Fibroblast of lung (primary cell): Measurements from ENCODE around the gene MAP4K4. TPM values are rescaled to one million over a fixed set of nuclear protein-coding genes. Genes with fewer than 3 reads are reported as not detected.

ENCODE experiments used
- DNase-seq, 2 donors: peaks; one replicate each; pipeline versions ENCODE4 v3.0.0 to v3.0.0-alpha.2; 2010; ENCODE audit warnings: low read depth in 2 of 2
- H2AFZ ChIP-seq: 2 replicates; pipeline ENCODE4 v1.5.1; 2012; ENCODE audit warnings: low read length, control low read depth, inconsistent platforms
- H3K27ac ChIP-seq: 2 replicates; pipeline ENCODE4 v1.5.1; 2011; ENCODE audit warnings: low read length, control low read depth; ENCODE audit not compliant: insufficient read depth
- H3K27me3 ChIP-seq: 2 replicates; pipeline ENCODE4 v1.5.1; 2011; ENCODE audit warnings: mild to moderate bottlenecking, low read length; ENCODE audit not compliant: control insufficient read depth, insufficient read depth
- H3K36me3 ChIP-seq: 2 replicates; pipeline ENCODE4 v1.5.1; 2011; ENCODE audit warnings: low read length; ENCODE audit not compliant: control insufficient read depth, insufficient read depth
- H3K4me1 ChIP-seq: 2 replicates; pipeline ENCODE4 v1.5.1; 2011; ENCODE audit warnings: low read length; ENCODE audit not compliant: control insufficient read depth, insufficient read depth; ENCODE audit errors: extremely low read depth
- H3K4me2 ChIP-seq: 2 replicates; pipeline ENCODE4 v1.5.1; 2011; ENCODE audit warnings: low read length, control low read depth; ENCODE audit not compliant: insufficient read depth; ENCODE audit errors: extremely low read depth
- H3K4me3 ChIP-seq, 4 experiments: fragments of 200-600 bp in 1 of 4; sonication (generic) in 1 of 4; replicated peaks in 1 of 4; 2 replicates each; pipeline ENCODE4 v1.5.1; 2011 to 2016; ENCODE audit warnings: low read length in 4 of 4, low read depth in 3 of 4, mild to moderate bottlenecking in 3 of 4, control low read depth in 2 of 4, inconsistent platforms in 1 of 4, mixed read lengths in 1 of 4; ENCODE audit not compliant: insufficient read depth in 1 of 4; ENCODE audit errors: control extremely low read depth in 1 of 4
- H3K79me2 ChIP-seq: 2 replicates; pipeline ENCODE4 v1.5.1; 2012; ENCODE audit warnings: mild to moderate bottlenecking, low read length, inconsistent platforms; ENCODE audit not compliant: control insufficient read depth, insufficient read depth
- H3K9ac ChIP-seq: 2 replicates; pipeline ENCODE4 v1.5.1; 2011; ENCODE audit warnings: mild to moderate bottlenecking, low read length, control low read depth; ENCODE audit not compliant: insufficient read depth
- H3K9me3 ChIP-seq: 2 replicates; pipeline ENCODE4 v1.5.1; 2012; ENCODE audit warnings: low read depth, low read length; ENCODE audit not compliant: control insufficient read depth, insufficient read depth
- H4K20me1 ChIP-seq: 2 replicates; pipeline ENCODE4 v1.5.1; 2011; ENCODE audit warnings: low read length; ENCODE audit not compliant: control insufficient read depth, insufficient read depth; ENCODE audit errors: extremely low read depth
- EZH2 ChIP-seq: IDR thresholded peaks from 2 replicates; pipeline ENCODE4 v1.5.1; 2012; ENCODE audit warnings: low read length, control low read depth, mild to moderate bottlenecking; ENCODE audit errors: missing control alignments
- polyA plus RNA-seq, 2 donors: library from polyadenylated mRNA; depleted of rRNA in 1 of 2; stranded (reverse) in 1 of 2; unstranded in 1 of 2; fragments of >200 nt; gene quantifications; 2 replicates each; pipeline ENCODE4 v1.2.1, GENCODE V29; 2011 to 2012; ENCODE audit warnings: missing spikeins in 1 of 2
- total RNA-seq: library from RNA; depleted of rRNA; stranded (reverse); fragments of >200 nt; gene quantifications from 2 replicates; pipeline ENCODE4 v1.2.1, GENCODE V29; 2014
- TF ChIP-seq, protein P1 (sequence below), 2 donors: IDR thresholded peaks in 1 of 2; conservative IDR thresholded peaks in 1 of 2; 1 replicate in 1 of 2; 2 replicates in 1 of 2; pipeline ENCODE4 v1.5.1; 2011 to 2012; ENCODE audit warnings: low read length in 2 of 2, control low read depth in 1 of 2, inconsistent platforms in 1 of 2, low read depth in 1 of 2, mild to moderate bottlenecking in 1 of 2

MAP4K4 gene
- total and polyA plus RNA-seq, 2 donors (not counting 1 experiment from before 2014, with no cell fraction given), result 113 to 164 TPM

DNA sequence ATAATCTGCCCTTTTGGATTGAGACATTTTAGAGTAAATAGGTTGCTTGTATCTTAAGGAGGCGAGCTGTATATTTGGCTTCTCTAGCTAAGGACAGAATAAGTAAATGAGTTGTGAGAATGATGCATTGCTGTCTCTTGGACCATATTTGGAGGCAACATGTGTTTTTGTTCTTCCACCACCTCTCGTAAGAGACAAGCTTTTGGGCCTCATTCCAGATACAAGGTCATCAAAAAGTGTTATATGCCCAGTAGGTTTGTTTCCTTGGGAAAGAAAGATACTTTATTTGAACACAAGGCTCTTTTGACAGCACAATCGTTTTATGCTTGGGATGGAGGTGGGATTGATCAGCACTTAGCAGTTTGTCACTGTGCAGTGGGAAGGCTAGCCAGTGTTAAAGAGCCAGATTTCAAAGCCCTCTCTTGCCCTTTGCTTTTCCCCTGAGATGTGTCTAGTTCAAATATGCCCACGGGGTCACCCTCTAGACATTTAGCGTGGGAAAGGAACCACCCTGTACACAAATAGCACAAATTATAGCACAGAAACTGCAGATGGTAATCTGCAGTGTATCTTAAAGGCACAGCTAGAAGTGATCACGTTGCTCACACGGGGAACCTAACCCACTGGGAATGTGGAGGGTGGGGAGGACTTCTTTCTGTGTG is 131.3 kb downstream of the MAP4K4 start:
- Histone ChIP-seq H2AFZ (no peak overlapping the region), H3K4me1 (peaks cover 34% of the 10 kb centered on the region), H3K9ac (no peak overlapping the region), H3K27ac (peak overlapping the region; percentile 40), H3K27me3 (no peaks in the 10 kb centered on the region), H4K20me1 (no peaks in the 10 kb centered on the region), H3K79me2 (peaks cover 60% of the 10 kb centered on the region), H3K4me3 (no peak overlapping the region), H3K9me3 (no peaks in the 10 kb centered on the region), H3K4me2 (no peak overlapping the region), H3K36me3 (peaks cover 11% of the 10 kb centered on the region)
- no peak for TF ChIP-seq EZH2
- TF ChIP-seq, protein P1, sequence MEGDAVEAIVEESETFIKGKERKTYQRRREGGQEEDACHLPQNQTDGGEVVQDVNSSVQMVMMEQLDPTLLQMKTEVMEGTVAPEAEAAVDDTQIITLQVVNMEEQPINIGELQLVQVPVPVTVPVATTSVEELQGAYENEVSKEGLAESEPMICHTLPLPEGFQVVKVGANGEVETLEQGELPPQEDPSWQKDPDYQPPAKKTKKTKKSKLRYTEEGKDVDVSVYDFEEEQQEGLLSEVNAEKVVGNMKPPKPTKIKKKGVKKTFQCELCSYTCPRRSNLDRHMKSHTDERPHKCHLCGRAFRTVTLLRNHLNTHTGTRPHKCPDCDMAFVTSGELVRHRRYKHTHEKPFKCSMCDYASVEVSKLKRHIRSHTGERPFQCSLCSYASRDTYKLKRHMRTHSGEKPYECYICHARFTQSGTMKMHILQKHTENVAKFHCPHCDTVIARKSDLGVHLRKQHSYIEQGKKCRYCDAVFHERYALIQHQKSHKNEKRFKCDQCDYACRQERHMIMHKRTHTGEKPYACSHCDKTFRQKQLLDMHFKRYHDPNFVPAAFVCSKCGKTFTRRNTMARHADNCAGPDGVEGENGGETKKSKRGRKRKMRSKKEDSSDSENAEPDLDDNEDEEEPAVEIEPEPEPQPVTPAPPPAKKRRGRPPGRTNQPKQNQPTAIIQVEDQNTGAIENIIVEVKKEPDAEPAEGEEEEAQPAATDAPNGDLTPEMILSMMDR (conservative IDR thresholded peaks at IDR 0.05 in 1 of 2, IDR thresholded peaks at IDR 0.05 in 1 of 2; ENCODE audit: low read depth in 1 of 2, low read length in 2 of 2), result no peak
- peak; percentile 54 to 91 for DNase-seq

DNA sequence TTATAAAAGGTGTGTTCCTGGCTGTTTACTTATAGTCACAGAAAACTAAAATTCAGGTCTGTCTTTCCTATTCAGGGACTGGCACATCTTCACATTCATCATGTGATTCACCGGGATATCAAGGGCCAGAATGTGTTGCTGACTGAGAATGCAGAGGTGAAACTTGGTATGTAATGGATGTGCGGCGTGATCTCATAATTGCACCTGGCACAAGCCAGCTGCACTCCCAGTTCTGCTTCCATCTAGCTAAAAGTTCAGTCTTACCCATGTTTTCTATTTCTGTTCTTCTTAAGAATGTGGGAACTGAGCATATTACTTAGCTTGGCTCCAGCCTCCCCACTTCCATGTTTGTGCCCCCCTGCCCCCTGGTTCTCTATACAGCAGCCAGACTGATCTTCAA is 131.9 kb downstream of the MAP4K4 start:
- H3K4me3 ChIP-seq, result no peak overlapping the region
- no peaks in the 10 kb centered on the region for H3K9me3 ChIP-seq
- H3K27me3 ChIP-seq, result no peaks in the 10 kb centered on the region
- H3K36me3 ChIP-seq, result peaks cover 11% of the 10 kb centered on the region
- DNase-seq, result peak in 1 of 2 donors; percentile 67
- H3K4me2 ChIP-seq, result no peak overlapping the region
- peak overlapping the region; percentile 40 for H3K27ac ChIP-seq
- H2AFZ ChIP-seq, result no peak overlapping the region
- H3K4me1 ChIP-seq, result peaks cover 34% of the 10 kb centered on the region
- peaks cover 56% of the 10 kb centered on the region for H3K79me2 ChIP-seq
- no peaks in the 10 kb centered on the region for H4K20me1 ChIP-seq
- no peak overlapping the region for H3K9ac ChIP-seq
- TF ChIP-seq, protein P1 (conservative IDR thresholded peaks at IDR 0.05 in 1 of 2, IDR thresholded peaks at IDR 0.05 in 1 of 2; ENCODE audit: low read depth in 1 of 2, low read length in 2 of 2), result no peak
- TF ChIP-seq EZH2, result no peak

DNA sequence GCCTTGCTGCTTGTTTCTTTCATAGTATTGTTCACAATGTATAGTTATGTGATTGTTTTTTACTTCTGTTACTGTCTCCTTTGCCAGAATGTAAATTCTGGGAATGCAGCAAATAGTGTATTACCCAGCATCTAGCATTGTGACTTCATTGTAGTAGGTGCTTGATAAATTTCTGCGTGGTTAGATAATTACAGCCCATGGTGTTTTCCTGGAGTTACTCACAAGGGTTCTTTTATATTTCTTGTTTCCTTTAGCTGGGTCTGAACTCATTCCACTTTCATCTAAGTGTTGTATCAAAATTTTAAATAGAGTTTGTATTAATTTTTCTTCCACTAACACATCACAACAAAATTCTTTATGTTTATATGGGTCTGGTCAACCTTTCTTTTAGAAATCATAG is 132.6 kb downstream of the MAP4K4 start:
- DNase-seq, result peak in 1 of 2 donors; percentile 50
- H3K36me3 ChIP-seq, result peaks cover 12% of the 10 kb centered on the region
- no peak overlapping the region for H3K9ac ChIP-seq
- H3K4me2 ChIP-seq, result no peak overlapping the region
- H3K9me3 ChIP-seq, result no peaks in the 10 kb centered on the region
- H3K4me3 ChIP-seq, result no peak overlapping the region
- no peak overlapping the region for H2AFZ ChIP-seq
- H3K27ac ChIP-seq, result peak overlapping the region; percentile 1
- peaks cover 34% of the 10 kb centered on the region for H3K4me1 ChIP-seq
- peaks cover 52% of the 10 kb centered on the region for H3K79me2 ChIP-seq
- no peak for TF ChIP-seq EZH2
- TF ChIP-seq, protein P1 (conservative IDR thresholded peaks at IDR 0.05 in 1 of 2, IDR thresholded peaks at IDR 0.05 in 1 of 2; ENCODE audit: low read depth in 1 of 2, low read length in 2 of 2), result no peak
- H4K20me1 ChIP-seq, result no peaks in the 10 kb centered on the region
- H3K27me3 ChIP-seq, result no peaks in the 10 kb centered on the region
